ENCODE data around the gene DCTN5.

DCTN5 gene

DNA sequence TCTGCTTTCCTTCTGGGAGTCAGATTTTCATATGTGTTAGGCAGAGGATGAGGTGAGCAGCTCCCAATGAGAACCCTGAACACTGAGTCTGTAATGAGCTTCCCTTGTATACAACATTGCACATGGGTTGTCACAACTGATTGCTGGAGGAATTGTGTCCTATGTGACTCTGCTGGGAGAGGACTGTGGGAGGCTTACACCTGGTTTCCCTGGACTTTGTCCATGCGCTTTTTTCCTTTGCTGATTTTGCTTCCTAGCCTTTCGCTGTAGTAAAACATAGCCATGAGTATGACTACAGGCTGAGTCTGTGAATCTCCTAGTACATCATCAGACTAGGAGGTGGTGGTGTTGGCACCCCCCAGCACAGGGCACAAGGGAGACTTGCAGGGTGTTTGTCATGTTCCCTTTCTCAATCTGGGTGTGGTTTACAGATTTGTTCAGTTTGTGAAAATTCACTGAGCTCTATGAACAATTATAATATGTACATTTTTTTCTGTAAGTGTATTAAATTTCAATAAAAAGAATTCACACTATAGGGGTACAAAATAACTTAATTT, 35.7 kb downstream of the DCTN5 start:
- no peak overlapping the region for H3K4me3 ChIP-seq (ENCODE audit: low read depth, low read length)
- no peaks in the 10 kb centered on the region for H3K79me2 ChIP-seq
- H3K36me3 ChIP-seq (ENCODE audit: control insufficient read depth, insufficient read depth, low read length) = no peaks in the 10 kb centered on the region
- no peaks in the 10 kb centered on the region for H3K4me1 ChIP-seq
- H3K27ac ChIP-seq = no peak overlapping the region
- no peak overlapping the region for H3K9ac ChIP-seq
- H2AFZ ChIP-seq = no peak overlapping the region
- TF ChIP-seq, protein P1, sequence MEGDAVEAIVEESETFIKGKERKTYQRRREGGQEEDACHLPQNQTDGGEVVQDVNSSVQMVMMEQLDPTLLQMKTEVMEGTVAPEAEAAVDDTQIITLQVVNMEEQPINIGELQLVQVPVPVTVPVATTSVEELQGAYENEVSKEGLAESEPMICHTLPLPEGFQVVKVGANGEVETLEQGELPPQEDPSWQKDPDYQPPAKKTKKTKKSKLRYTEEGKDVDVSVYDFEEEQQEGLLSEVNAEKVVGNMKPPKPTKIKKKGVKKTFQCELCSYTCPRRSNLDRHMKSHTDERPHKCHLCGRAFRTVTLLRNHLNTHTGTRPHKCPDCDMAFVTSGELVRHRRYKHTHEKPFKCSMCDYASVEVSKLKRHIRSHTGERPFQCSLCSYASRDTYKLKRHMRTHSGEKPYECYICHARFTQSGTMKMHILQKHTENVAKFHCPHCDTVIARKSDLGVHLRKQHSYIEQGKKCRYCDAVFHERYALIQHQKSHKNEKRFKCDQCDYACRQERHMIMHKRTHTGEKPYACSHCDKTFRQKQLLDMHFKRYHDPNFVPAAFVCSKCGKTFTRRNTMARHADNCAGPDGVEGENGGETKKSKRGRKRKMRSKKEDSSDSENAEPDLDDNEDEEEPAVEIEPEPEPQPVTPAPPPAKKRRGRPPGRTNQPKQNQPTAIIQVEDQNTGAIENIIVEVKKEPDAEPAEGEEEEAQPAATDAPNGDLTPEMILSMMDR (IDR thresholded peaks at IDR 0.05) = no peak
- no peak overlapping the region for H3K4me2 ChIP-seq (ENCODE audit: low read length)
- H3K9me3 ChIP-seq (ENCODE audit: control insufficient read depth, low read length) = no peaks in the 10 kb centered on the region
- no peaks in the 10 kb centered on the region for H3K27me3 ChIP-seq (ENCODE audit: control insufficient read depth, insufficient read depth, low read length)

DNA sequence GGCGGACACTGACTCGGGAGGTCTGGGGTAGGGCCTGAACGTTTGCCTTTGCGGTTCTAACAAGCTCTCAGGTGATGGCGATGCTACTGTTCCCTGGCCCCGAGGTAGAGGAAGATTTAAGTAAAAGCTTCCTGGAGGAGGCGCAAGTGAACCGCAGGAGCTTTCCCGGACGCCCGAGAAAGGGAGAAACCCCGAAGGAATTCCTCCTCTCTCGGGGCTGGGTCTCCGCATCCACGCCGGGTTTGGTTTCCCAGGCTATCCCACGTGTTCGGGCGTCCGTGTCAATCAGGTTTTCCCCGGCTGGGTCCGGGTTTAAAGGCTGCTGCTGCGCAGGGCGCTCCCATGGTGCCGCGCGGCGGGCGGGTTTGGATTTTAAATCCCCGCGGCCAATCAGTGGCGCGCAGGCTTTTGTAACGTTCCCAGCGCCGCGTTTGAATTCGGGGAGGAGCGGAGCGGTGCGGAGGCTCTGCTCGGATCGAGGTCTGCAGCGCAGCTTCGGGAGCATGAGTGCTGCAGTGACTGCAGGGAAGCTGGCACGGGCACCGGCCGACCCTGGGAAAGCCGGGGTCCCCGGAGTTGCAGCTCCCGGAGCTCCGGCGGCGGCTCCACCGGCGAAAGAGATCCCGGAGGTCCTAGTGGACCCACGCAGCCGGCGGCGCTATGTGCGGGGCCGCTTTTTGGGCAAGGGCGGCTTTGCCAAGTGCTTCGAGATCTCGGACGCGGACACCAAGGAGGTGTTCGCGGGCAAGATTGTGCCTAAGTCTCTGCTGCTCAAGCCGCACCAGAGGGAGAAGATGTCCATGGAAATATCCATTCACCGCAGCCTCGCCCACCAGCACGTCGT, 37.4 kb downstream of the DCTN5 start, which contains the start of gene PLK1:
Gene PLK1, plus strand, starts transcription at position 460 of the 844 bp plus-strand sequence. Its CDS starts 44 bp downstream, at position 504.
- Histone ChIP-seq H3K4me3 (ENCODE audit: low read depth, low read length) (peak within 1 kb of the TSS; percentile 56), H3K4me1 (no peaks in the 10 kb centered on the region), H3K79me2 (no peaks in the 10 kb centered on the region), H3K4me2 (ENCODE audit: low read length) (peak within 1 kb of the TSS; percentile 95), H3K27ac (no peak within 1 kb of the TSS), H3K27me3 (ENCODE audit: control insufficient read depth, insufficient read depth, low read length) (no peaks in the 10 kb centered on the region), H2AFZ (peak within 1 kb of the TSS; percentile 17), H3K9ac (no peak within 1 kb of the TSS), H3K36me3 (ENCODE audit: control insufficient read depth, insufficient read depth, low read length) (no peaks in the 10 kb centered on the region), H3K9me3 (ENCODE audit: control insufficient read depth, low read length) (no peaks in the 10 kb centered on the region)
- TF ChIP-seq, protein P1 (IDR thresholded peaks at IDR 0.05) = no peak

DNA sequence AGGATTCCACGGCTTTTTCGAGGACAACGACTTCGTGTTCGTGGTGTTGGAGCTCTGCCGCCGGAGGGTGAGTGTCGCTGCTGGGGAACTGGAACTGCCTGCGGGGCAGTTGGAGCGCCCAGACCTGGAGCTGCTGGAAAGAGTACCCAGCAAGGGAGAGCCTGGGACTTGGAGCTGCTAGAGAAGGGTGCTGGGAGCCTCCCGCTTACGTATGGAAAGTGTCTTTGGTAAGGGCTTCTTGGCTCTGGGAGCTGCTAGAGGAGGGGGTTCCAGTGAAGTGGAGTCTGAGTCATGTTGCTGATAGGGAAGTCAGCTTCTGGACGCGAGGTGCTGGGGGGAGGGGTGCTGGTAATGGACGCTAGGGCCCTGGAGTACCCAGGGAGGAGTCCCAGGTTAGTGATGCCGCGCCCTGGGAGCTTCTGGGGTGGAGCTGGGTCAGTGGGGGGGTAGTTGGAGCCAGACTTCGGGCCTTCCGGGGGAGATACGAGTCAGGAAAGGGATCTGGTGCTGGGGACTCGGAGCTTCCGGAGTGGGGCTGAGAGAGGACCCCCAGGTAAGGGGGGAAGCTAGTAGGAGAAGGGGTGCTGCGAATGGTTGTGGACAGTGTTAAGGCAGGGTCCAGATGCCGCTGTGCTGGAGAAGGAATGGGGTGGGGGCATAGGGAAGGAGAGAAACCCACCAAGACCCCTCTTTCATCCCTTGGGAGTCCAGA, 38.2 kb downstream of the DCTN5 start:
- TF ChIP-seq, protein P1 (IDR thresholded peaks at IDR 0.05) = no peak
- no peaks in the 10 kb centered on the region for H3K4me1 ChIP-seq
- no peaks in the 10 kb centered on the region for H3K9me3 ChIP-seq (ENCODE audit: control insufficient read depth, low read length)
- H3K27me3 ChIP-seq (ENCODE audit: control insufficient read depth, insufficient read depth, low read length) = no peaks in the 10 kb centered on the region
- peak overlapping the region; percentile 95 for H3K4me2 ChIP-seq (ENCODE audit: low read length)
- no peaks in the 10 kb centered on the region for H3K79me2 ChIP-seq
- H3K27ac ChIP-seq = no peak overlapping the region
- no peak overlapping the region for H3K9ac ChIP-seq
- H2AFZ ChIP-seq = no peak overlapping the region
- no peaks in the 10 kb centered on the region for H3K36me3 ChIP-seq (ENCODE audit: control insufficient read depth, insufficient read depth, low read length)
- no peak overlapping the region for H3K4me3 ChIP-seq (ENCODE audit: low read depth, low read length)

DNA sequence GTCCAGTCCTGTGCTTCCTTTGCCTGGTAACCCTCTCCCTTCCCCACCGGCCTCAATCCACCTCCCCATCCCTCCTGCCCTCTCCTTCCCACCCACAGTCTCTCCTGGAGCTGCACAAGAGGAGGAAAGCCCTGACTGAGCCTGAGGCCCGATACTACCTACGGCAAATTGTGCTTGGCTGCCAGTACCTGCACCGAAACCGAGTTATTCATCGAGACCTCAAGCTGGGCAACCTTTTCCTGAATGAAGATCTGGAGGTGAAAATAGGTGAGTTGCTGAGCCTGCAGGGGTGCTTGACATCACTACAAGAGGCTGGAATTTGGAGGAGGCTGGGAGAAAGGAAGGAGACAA, 38.7 kb downstream of the DCTN5 start:
- TF ChIP-seq, protein P1 (IDR thresholded peaks at IDR 0.05) = no peak

More for the DNA sequence above, 38.7 kb downstream of the DCTN5 start:
- Histone ChIP-seq H3K4me1 (no peaks in the 10 kb centered on the region), H2AFZ (no peak overlapping the region), H3K79me2 (no peaks in the 10 kb centered on the region), H3K4me2 (ENCODE audit: low read length) (no peak overlapping the region), H3K9me3 (ENCODE audit: control insufficient read depth, low read length) (no peaks in the 10 kb centered on the region), H3K27ac (no peak overlapping the region), H3K9ac (no peak overlapping the region), H3K27me3 (ENCODE audit: control insufficient read depth, insufficient read depth, low read length) (no peaks in the 10 kb centered on the region), H3K4me3 (ENCODE audit: low read depth, low read length) (no peak overlapping the region), H3K36me3 (ENCODE audit: control insufficient read depth, insufficient read depth, low read length) (no peaks in the 10 kb centered on the region)
